HG03196 (cell line): Measurements from ENCODE around the gene ID2.

Source experiments
- ATAC-seq: cut with Tn5 transposase; IDR thresholded peaks from one replicate; pipeline ENCODE4 v1.9.1; 2021; ENCODE audit not compliant: unreplicated experiment

The ID2 gene, protein sequence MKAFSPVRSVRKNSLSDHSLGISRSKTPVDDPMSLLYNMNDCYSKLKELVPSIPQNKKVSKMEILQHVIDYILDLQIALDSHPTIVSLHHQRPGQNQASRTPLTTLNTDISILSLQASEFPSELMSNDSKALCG

DNA sequence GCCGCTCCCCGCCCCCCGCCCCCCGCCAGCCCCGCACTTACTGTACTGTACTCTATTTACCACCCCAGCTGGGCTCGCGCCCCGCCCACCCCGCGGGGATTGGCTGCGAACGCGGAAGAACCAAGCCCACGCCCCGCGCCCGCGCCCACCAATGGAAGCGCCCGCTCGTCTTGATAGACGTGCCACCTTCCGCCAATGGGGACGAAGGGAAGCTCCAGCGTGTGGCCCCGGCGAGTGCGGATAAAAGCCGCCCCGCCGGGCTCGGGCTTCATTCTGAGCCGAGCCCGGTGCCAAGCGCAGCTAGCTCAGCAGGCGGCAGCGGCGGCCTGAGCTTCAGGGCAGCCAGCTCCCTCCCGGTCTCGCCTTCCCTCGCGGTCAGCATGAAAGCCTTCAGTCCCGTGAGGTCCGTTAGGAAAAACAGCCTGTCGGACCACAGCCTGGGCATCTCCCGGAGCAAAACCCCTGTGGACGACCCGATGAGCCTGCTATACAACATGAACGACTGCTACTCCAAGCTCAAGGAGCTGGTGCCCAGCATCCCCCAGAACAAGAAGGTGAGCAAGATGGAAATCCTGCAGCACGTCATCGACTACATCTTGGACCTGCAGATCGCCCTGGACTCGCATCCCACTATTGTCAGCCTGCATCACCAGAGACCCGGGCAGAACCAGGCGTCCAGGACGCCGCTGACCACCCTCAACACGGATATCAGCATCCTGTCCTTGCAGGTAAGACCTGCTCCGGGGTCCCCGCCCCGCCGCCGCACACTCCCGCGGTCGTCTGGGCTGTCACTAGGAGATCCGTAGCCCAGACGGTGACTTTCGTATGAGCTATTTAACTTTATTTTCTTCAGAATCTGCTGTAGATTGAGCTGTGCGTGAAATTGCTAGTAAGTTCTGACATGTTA, at the start of gene ID2:
Gene ID2 (plus strand): TSS at position 271 of the 907 bp plus-strand sequence. CDS start 110 bp downstream, at position 381.
- ATAC-seq = peak; percentile 64

DNA sequence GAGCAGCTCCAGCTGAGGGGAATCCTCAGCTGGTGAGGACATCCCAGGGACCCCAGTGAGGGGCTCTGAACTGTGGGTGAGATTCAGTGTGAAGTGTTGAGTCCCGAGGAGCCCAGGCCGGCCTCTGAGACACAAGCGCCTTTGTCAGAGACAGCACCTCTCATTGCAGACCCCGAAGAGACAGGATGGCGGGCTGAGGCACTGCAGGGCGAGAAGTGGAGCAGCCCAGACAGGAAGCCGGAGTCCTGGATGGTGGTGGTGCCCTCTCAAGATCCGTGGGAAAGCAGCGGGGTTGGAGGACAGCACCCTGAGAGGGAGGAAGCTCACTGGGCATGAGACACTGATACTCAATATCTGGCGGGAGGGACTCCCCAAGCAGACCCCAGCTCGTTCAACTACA, 49.1 kb upstream of the ID2 start:
- no peak for ATAC-seq

DNA sequence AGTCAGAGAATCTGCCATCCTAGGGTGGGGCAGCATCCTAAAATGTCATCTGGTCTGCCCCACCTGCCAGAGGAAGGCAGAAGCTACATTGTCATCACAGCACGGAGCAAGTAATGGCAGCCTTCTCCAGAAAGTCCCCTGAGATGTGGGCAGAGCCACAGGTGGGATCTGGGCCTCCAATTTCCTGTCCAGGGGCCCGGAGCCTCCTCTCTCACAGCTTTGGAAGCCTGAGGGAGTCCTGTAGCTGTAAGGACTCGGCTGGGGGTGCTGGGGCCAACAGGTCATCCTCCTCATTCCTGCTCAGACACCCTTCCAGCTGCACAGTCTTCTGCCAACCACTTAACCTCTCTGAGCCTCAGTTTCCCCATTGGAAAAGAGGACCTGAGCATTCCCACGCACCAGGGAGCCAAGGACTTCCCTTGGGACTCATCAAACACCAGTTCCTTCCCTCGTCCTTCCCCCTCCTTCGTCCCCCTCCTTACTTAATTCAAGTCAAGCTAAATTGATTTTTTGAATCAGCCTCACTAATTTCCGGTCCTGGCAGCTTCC, 48.6 kb upstream of the ID2 start:
- no peak for ATAC-seq

DNA sequence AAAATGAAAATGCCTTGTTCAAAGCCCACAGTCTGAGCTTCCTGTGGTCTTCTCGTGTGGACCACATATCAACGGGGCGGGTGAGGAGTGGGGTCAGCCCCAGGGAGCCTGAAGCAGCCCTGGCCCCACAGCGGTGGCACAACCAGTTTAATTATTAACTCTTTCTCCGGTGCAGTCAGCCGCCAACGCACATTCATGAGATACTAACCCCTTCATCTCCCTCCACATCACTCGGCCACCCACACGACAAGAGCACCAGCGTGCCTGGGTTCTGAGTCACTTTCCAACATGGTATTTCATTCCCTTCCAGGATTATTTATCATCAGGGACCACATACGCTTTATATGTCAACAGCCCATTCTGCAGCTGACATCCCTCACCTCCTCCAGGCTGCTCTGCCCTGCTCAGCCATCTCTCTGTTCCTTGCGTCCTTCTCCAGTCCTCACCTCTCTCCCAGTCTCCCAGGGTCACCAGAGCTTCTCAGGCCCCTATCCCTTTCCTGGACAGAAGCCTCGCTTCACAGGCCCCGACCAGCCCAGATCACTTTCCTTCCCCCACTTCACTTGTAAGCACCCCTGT, 48.0 kb upstream of the ID2 start:
- no peak for ATAC-seq

DNA sequence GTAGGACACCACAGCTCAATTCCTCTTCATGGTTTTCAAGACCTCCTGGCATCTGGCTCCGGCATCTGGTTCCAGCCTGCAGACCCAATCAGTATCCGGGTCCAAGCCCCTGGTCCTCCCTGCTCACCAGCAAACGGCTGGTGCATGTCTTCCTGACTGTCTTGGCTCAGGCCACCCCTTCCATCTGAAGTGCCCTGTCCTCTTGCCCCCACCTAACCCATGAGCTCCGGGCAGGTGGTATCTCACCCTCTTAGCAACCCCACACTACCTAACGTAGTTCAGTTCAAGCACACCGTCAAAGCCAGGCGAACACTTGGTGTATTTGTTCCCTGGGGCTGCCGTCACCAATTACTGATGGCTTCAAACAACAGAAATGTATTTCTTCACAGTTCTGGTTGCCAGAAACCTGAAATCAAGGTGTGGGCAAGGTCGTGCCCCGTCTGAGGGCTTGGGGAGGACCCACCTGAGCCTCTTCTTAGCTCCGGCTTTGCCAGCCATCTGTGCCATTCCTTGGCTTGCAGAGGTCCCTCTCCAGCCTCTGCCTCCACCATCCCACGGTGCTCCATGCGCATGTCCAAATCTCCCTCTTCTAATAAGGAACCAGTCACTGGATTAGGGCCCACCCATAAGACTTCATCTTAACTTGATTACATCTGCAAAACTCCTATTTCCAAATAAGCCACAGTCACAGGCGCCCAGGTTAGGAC, 47.2 kb upstream of the ID2 start:
- ATAC-seq = no peak

DNA sequence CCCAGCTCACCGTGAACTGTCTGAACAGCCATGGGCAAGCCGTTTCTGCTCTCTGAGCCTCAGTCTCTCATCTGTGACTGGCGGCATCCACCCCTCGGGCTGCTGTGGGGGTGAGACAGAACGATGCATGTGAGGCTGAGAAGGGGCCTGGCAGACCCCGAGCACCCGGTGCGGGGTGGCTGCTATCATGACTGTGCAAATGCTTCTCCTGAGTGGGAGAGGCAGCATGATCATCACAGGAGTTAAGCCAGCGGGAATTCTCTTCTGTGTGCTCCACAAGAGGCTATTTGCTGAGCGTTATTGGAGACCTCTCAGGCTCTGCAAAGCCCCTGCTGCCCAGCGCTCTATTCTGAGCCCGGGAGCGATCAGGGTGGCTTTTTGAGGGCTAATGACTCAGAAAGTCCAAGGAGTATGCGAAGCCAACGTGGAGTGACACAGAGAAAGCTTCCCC, 45.8 kb upstream of the ID2 start:
- no peak for ATAC-seq

DNA sequence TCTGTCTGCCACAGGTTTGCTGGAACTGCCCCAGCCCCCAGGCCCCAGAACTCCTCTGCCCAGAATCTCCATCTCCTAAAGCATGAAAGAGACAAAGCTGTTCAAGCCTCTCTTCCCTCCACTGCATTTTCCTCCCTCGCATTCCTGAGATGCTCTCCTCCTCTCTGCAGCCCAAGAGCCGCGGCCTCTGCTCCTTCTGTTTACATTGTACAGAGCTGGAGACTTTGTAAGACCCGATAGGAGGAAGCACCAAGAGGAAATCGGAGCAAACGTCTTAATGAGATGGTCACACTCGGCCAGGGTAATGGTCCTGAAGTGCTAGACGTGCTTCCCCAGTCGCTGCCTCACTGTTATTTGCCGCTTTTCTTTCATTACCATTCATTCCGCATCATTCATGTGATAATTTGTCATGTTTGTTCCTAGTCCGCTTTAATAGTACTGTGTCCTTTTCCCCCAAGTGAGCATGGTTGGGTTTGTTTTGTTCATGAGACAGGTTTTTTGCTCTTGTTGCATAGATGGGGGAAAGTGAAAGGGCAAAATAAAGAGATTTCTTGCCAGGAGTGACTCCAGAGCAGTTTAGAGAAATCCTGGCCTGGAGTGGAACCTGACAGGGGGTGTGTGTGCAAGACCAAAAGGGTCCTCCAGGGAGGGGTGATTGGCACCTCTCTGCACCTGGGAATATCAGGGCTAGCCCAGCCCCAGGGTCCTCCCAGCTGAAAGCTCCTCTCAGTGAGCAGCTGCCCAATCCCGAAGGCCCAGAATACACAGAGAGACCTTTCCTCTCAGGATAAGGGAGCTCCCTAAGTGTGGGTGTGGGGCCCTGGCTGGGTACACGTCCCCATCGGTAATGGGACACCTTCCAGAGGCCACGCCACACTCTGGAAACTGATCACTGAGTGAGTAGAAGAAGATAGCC, 44.9 kb upstream of the ID2 start:
- ATAC-seq = no peak

DNA sequence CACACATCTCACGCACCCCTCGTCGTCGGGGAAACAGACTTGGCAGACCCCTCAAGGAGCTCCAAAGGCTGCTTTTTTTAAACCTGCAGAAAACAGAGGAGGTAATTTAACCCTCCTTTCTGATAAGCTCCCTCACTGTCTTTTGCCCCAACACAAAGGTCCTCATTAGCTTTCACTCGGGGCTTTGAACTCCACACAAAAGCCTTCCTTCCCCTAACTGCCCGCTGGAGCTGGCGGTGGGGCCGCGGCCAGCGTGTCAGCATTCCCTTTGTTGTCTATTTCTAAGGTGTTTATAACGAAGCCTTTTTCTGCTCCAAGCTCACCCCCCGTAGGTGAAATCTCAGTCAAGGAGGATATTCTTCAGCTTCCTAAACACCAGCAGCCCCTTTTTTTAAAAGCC, 43.5 kb upstream of the ID2 start:
- ATAC-seq = no peak

DNA sequence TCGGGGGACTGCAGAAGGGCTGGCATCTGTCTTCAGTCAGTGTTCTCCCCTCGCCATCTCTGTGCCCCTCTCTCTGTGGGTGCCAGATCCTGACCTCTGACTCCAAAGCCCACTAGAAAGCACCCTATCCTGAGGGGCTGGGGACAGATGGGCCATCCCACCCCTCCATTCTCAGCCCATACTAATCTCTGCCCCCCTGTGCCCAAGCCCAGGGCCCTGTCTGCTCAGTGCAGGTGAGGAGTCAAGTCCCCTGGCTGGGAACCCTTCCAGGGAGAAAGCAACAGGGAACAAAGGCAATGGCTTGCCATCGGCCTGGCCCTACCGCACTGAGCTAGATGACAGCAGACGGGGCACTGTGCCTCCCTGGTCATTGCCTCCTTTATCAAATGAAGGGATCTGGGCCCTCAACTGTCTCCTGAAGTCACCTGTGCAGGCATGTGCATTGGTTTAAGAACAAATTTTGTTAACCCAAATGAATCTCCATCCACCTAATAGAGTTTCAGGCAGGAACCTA, 42.7 kb upstream of the ID2 start:
- ATAC-seq = no peak

DNA sequence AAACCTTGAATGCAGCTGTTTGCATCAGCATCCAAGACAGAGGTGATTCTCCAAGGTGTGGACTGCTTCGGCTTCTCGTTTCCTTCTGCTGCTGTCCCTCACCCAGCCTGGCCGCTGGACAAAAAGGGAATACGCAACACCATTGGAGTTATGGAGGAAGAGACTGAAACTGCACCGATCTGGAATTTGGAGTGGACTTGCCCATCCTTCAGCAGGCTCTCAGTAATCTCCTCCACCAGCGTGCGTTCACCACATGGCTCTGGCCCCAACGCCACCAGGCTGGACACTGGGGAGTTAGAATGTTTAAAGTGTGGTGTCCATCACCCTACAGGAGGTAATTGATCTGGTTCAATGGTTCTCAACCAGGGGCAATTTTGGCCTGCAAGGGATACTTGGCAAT, 41.4 kb upstream of the ID2 start:
- ATAC-seq = no peak

DNA sequence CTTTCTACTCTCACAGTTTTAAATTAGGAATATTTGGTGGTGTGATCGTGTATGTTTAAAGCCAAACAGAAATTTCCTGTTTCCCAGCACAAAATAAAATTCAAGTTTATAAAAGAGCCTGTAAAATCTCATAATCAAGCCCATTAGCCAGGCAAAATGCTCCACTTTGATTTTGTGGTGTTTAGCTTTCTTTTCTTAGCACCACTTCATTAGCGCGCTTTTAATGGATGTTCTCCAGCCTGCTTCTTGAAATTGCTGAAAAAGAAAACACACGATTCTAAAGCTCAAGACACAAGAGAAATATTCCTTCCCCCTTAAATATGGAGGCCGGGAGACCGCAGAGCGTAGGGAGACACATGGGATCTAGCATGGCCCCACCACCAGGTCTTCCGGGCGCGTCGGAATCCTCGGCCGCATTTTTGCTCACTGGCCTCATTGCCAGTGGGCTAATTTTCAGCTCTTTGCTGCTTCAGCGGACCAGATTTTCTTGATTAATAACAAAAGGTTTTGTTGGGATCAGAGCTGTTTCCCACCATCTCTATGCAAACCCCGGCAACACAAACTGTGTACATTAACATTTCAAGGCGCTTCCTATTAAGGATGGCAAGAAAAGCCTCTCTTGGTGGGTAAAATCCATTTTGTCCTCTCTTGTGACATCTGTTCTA, 40.4 kb upstream of the ID2 start:
- ATAC-seq = no peak

DNA sequence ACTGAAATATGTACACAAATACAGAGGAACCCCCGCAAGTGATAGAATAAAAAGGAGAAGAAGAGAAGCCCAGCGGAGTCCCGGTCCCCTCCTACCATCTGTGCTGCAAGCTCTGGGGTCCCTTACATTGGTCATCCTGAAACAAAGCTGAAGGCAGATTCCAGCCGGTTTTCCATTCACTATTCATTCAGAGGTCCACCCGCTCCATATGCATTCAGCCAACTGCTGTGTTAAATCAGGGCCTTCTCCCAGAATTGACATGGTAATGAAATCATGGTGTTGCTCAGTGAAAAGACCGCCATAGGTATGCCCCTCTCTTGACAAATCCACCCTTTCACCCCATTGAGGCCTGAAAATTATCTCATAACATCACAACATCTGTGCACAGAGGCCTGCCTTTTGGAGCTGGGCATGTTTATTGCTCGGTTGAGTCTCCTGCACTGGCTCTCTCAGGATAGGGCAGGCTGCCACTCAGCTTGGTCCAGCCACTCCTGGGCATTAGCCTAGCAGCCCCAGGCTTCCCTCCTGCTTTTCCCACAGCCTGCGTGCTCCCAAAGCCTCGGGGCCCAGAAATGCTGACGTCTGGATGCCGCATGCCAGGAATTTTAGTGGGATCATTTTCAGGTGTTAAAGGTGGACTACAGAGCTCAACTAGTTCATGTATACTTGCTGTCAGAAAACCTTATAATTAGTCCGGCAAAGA, 39.3 kb upstream of the ID2 start:
- ATAC-seq = no peak

DNA sequence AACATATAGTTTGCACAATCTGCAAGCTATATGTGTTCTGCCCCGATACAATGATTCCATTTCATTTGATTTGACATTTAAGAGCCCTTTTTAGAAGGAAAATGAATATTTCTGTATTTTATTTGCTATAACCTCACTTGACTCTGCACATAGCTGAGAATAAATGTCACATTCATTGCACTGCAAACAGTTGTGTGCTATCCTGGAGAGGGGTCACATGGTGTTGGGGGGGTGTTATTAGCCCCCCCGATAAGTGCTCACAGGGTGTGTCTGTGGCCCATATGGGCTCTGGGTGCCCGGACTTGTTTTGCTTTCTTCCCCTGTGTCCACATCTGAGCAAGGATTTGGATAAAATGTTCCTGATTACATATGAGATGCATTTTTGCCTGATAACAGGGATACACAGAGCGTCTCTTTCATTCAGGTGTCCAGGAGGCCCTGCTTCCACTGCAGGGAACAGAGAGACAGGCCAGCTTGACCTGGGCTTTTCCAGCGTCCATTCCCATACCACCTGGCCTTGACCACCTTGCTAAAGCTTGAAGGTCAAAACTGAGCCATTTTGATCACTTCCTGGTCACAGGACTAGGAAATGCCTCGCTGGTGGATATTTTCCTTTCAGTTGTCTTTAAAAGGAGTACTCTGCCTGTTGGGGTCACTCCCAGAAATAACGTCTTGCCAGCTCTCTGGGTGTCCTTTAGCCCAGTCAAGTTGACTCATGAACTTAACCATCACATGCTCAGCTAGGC, 38.4 kb upstream of the ID2 start:
- no peak for ATAC-seq

DNA sequence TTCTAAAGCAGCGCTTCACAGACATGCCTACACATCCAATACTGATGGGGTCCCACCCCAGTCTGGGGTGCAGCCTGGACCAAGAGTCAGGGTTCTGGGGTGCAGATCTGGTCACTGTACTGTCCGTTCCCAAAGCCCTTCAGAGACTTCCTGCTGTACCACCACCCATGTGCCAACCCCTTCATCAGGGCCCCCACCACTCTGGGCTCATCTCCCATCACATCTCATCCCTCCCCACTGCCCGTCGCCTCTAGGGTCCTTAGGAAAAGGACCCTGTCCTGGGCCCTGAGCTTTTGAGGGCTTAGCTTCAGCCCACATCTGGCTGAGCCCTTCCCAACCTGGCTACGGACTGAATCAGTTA, 37.9 kb upstream of the ID2 start:
- no peak for ATAC-seq

DNA sequence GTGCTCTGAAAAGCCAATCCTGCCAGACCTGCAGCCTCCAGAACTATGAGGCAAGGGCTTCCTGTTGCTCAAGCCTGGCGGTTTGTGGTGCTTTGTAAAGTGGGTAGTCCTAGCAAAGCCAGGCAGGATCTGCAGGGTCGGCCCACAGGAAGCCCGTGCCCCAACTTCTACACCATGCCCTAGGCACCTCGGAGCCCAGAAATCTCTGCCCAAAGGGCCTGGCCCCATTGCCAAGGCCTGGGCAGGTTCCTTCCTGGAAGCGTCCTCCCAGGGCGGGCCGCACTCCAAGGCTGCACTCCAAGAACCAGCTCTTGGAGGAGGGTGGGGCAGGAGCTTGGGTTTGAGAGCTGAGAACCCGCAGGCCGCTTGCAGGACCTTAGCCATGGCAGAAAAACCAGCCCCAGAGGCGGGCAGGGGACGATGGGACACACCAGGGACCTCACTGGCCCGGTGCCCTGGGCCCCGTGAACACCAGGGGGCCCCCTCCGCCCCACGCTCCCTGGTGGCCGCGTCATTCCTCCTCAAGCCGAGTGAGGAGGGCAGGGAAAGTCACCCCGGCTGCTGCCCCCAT, 37.2 kb upstream of the ID2 start:
- no peak for ATAC-seq

DNA sequence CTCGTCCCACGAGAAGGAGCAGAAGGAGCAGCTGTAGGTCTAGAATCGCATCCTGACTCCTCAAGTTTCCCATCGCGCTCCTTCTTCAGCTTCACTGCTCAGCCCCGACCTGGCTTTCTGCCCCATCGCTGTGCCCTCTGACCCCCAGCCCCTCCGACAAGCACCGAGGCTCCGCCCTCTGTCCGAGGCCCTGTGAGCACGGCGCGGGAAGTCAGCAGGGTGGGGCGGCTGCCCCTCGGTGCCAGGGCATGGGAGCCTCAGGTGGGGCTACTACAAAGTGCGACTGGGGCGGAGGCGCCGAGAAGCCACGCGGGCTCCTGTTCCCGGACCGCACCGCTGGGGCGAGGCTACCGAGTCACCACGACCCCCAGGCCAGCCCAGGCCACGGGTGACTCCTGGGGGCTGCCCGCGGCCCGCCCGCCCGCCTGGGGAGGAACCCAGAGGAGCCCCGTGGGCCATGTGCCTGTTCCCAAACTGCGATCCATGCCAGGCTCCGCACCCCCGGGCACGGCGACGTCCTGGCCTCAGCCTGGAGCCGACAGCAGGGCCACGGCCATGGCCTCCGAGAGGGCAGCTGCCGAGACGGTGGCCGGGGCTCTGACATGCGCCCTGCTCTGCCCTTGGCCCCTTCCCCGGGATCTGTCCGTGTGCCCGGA, 36.6 kb upstream of the ID2 start:
- ATAC-seq = no peak

DNA sequence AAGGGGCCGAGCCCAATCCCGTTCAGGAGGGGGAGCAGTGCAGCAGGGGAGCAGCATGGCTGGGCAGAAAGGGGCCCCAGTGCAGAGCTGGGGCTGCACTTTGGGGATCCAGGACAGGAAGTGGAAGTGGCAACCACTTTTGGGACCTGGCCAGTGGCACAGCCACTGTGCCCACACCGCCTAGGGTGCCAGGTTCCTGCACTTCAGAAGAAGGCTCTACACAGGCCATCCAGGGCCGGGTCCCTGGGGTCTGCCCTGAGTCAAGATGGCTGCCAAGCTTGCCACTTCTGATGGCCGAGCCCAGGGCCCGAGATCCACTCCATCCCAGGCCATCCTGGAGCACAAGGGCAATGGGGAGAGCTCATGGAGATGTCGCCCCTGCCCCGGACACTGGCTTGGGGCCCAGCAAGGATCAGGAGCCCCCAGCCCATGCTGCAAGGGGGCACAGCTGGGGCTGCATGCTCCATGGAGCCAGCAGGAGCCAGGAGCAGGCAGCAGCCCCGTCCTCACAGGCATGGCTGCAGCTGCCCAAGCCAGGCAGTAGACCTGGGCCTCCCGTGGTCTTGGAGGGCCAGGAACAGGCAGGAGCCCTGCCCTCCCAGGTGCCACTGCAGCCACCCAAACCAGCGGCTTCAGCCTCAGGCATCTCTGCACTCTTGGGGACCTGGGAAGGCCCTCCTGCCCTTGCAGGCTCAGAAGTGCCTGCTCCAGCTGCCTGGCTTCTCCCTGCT, 35.0 kb upstream of the ID2 start:
- ATAC-seq = no peak
